HK-2 (cell line): Measurements from ENCODE around the gene TMC5.

Source experiments
- DNase-seq: peaks from one replicate; pipeline ENCODE4 v3.0.0-alpha.2; 2018; ENCODE audit not compliant: unreplicated experiment

The TMC5 gene

DNA sequence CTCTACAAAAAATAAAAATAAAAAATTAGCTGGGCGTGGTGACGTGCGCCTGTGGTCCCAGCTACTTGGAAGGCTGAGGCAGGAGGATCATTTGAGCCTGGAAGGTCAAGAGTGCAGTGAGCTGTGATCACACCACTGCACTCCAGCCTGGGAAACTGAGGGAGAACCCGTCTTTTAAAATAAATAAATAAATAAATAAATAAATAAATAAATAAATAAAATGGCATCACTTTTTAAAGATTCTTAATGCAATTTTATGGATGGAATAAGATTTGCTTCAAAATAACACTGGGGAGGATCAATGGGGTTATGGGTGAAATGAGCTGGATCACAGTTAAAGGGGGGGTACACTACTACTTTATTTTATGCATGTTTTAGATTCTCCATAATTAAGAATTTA lies 89.3 kb downstream of the TMC5 start:
- no peak for DNase-seq

DNA sequence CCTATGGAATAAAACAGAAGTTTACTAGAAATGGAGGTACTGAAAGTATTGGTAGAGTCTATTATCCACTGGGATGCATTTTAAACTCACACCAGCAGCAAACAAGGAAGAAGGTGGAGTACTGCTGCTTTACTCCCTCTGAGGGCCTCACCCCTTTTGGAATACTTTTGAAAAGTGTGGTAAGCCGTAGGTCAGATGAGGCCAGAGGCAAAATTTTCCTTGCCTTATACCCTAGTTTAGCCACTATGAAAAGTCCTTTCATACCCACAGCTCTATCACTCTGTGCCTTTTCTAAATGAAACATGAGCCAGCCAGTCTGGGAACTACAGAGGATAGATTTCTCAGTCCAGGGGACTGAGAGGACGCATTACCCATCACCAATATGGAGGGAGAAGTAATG lies 90.2 kb downstream of the TMC5 start:
- DNase-seq, result no peak

DNA sequence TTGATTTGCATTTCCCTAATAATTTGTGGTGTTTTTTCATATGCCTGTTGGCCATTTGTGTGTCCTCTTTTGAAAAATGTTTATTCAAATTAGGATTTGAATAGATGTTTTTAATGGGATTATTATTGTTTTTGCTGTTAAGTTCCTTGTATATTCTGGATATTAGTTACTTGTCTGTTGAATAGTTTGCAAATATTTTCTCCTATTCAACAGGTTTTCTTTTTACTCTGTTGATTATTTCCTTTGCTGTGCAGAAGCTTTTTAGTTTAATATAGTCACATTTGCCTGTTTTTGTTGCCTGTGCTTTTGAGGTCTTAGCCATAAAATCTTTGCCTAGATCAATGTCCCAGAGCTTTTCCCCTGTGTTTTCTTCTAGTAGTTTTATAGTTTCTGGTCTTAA lies 94.6 kb downstream of the TMC5 start:
- no peak for DNase-seq

DNA sequence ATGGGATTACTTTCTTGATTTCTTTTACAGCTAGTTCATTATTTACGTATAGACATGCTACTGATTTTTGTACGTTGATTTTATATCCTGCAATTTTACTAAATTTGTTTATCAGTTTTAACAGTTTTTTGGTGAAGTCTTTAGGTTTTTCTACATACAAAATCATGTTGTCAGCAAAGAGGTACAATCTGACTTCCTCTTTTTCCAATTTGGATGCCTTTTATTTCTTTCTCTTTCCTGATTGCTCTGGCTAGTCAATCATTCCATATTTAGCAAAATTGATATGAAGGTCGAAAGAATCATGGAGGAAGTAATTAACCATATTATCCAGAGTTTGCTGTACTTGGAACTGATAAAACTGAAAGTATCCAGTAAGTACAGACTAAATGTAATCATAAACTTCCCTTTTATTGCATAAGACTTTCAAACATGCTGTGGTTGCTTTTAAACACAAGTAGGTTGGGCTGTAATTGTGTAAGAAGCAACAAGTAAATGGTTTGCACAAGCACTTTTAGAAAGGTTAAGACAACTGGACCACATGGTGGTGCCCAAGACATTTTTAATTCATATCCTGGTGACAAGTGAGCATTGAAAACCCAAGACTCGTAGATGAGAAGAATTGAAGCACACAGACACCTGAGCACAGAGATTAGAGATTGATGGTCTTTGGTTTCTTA lies 95.8 kb downstream of the TMC5 start:
- no peak for DNase-seq

DNA sequence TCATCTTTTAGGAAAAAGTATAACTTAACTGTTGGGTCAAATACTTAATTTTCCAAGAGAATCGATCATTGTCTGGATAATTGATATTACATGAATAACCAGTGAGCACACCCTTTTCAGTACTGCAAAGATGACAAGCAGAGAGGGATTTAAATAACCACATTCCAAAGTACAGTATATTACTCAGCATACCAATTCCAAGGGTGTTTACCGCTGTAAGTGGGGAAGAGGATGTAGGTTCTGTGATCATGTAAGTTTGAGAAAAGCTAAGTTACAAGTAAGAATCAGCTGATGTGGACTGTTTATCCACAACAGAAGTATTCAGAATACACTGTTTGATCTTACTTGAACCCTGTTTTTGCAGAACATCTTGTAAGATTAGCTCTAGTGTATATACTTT lies 98.1 kb downstream of the TMC5 start:
- no peak for DNase-seq

DNA sequence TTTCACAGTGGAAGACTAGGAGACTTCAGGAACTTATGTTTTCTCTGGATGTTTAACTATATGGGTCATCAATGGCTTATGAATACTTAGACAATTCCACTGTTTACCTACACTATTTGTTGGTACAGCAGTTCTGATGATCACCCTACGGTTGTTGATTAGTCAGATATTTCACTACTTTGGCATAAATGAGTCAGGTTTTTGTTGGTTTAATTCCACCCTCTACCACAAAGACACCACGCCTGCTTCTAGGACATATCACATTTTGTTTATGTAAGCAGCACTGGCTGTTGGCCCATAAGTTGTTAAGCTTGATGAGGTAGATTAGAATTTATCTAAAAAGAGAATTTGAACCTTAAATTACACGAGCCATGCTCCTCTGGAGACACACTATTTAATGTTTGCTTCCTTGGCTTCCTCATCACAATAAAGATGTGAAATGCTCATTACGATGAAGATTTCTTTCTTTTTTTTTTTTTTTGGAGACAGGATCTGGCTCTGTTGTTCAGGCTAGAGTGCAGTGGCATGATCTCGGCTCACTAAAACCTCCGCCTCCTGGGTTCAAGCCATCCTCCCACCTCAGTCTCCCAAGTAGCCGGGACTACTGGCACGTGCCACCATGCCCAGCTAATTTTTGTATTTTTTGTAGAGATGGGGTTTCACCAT lies 99.9 kb downstream of the TMC5 start:
- no peak for DNase-seq

DNA sequence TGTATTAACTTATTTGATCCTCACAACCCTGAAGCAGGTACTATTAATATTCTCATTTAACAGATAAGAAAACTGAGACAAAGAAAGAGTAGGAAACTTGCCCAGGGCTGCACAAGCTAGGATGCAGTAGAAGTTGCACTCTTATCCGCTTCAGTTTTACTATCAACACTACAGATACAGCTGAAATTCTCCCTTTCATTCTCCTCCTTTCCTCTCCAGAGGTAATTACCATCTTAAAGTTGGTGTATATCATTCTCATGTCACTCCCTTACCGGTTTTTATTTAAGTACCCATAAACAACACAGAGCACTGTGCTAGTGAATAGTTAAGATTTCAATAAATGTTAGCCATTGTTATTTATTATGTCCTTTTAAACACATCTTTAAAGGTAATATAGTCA lies 100.7 kb downstream of the TMC5 start:
- no peak for DNase-seq

DNA sequence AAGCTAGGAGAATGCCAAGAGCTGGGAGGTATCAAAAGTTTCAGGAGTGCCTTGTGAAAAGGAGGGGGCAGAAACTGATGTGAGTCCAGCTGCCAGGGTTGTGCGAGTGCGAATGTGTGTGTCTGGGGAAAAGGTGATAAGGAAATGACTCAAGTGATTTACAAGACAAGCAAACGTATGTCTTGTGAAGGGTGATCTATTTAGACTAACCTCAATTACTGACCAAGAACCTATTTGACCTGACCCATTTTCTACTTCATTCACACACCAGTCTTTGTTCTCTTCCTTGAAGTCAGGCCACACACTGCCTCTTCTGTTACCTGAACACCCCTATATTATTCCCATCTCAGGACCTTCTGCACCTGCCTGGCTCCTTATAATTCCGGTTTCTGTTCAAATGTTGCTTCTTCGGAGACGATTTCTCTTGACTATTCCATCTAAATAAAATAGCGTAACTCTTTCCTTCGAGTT lies 103.2 kb downstream of the TMC5 start:
- DNase-seq, result no peak

DNA sequence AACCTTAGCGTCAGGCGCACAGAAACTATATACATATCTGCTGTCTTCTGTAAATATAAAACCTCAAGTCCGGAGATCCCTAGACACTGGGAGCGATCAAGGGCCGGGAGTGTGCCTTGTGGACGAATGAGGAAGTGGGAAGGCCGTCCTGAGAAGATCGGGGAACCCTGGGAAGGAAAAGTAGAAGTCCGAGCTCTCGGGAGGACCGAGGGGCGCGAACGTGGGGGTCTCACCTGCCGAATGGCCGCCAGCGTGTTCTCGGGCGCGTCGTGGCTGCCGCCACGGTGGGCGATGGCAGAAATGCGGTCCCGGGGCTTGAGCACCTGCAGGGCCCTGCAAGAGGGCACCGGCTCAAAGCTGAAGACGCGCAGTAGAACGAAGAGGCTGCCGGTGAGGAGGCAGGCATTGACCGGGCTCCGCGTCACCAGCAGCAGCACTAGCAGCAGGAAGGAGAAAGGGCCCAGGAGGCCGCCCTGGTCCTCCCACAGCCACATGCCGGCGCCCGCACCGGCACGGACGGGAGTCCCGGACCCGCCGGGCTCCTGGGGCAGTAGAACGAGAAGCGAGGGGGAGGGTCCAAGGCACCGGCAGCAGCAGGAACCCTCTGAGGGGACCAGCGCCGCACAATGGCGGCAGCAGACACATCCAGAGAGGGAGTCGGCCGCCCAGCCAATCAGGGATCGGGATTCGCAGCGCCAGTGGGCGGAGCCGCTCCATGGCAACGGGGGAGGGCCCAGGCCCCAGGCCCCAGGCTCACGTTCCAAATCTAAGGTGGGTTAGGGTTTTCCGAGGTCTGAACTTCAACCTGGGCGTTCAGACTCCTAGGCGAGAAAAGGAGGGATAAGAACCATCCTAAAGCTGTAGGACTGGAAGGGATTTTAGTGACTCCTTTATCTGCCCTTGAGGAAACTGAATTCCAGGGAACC lies 104.1 kb downstream of the TMC5 start, which contains the start of gene GDE1:
Gene GDE1, minus strand, starts transcription at position 628 of the 926 bp plus-strand sequence. Its CDS starts 134 bp downstream, at position 494.
- DNase-seq, result peak; percentile 84

DNA sequence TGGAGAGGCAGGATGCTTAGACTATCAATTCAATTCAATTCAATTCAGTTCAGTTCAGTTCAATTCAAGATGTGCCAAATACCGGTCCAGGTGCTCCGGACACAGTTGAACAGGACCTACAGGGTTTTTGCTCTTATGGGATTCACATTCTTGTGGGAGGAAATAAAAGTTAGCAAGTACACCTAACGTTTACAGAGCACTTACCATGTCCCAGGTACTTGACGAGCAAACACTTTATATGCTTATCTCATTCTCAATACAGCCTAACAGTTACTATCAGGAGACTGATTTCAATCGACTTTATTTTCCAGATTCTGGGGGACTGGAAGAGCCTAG lies 104.7 kb downstream of the TMC5 start:
- DNase-seq, result no peak

DNA sequence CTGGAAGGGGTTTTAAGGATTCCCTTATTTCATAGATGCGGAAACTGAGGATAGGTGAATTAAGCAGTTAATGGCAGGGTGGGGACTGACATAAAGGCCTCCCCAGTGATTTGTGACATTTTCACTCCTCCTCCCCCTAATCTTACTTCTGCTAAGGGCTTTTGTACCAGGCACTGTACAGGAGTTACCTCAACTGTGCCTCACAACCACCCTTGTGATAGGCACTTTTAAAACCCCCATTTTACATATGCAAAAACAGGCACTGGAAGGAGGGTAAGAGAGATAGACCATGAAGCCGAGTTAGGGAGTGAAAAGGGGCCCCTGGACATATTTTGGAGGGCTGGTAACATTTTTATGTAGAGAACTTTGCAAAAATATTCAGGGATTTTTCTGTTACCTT lies 105.1 kb downstream of the TMC5 start:
- no peak for DNase-seq

DNA sequence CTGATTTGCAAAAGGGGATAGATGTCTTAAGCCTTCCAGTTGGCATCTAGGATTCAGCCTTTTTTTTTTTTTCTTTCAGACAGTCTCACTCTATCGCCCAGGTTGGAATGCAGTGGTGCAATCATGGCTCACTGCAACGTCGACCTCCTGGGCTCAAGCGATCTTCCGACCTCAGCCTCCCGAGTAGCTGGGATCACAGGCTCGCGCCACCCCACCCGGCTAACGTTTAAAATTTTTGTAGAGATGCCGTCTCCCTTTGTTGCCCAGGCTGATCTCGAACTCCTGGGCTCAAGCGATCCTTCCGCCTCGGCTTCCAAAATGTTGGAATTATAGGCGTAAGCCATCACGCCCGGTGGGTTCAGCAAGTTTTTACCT lies 105.5 kb downstream of the TMC5 start:
- DNase-seq, result no peak

DNA sequence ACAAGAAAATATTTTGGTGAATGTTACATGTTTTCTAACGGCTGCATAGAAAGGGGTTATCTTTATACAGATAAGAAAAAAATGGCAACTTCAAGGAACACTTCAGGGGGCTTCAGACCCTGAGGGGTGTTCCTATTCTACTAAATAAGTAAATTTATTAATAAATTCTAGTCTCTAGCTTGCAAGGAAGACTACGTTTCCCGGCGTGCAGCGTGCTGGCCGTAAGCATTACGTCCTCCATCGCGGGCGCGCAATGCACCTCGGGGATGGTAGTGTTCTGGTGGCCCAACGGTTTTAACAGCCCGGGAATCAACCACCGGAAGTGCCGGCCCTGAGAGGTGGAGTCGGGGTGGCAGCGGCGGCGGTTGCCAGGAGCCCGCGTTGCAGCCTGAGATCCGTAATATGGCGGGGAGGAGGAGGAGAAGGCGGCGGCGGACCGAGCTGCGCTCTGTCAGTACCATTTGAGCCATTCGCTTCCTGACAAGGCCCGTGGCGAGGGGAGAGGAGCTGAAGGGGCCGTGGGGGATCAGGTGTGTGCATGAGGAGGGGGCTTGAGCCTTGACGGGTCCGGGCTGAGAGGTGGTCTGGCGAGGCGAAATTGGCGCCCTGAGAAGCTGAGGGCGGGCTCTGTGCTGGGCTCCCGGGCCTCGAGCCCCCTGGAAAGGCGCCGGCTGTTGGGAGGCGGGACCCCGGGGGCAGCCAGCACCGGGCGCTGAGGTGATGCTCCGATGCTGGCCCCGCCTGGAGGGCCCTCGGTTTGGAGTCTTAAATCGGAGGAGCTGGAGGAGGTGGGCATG lies 106.1 kb downstream of the TMC5 start, which contains the start of gene CCP110:
Gene CCP110, plus strand, starts transcription at position 384 of the 797 bp plus-strand sequence. CDS start 3,940 bp downstream, outside the sequence.
- DNase-seq, result peak; percentile 89

DNA sequence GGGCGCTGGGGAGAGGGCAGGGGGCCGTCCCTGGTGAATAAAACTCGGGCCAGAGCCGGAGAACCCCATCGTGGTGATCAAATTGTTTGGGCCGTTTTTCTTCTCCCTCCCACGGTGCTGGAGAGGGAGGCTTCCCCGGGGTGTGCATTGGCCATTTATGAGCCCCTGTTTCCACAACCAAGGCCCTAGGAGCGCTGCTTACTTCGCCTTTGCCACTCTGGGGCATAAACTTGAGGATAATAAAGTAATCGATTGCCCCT lies 106.6 kb downstream of the TMC5 start:
- no peak for DNase-seq

DNA sequence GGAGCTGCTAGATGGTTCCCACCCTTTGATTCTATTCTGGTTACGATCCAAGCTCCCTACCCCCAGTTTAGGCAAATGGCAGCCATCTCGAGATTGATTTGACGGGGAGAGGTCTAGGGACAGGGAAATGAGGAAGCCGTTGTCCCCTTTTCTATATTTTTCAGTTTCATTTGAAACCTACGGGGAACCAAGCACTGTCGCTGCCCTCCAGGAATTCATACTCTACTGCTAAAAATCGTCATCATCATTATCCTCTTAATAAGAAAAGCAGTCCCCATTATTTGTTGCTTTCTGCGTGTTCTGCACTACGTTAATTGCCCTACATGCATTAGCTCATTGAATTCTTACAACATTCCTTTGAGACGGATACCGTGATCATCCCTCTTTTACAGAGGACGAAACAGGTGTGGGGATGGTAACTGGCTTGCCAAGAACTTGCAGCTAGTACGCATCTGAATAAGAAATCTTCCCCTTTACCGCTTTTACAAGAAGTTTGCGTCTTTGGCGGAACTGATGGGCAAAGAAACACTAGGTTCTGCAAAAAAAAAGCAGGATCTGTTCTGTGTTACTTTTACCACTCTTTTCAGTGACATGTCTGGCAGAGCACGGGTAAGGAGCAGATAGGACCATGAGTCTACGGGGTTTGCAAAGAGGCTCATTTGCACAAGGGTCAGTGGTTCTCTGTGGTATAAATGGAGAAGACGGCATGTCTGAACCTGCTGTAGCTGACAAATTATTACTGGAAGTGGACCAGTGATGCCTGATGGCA lies 107.1 kb downstream of the TMC5 start:
- no peak for DNase-seq

DNA sequence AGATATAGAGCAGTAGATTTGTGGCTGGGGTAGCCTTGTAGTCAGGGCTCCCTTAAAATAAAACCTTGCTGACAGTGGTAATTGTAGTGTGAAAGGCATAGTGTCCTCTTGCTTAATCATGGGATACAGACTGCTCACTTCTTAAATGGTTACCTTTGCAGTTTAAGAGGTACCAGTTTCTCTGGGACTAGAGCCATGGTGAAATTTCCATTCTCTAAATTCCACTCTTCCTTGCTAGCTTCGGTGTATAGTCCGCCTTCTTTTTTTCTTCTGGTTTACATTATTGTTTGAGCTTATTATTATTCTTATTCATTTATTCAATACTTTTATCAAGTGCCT lies 107.7 kb downstream of the TMC5 start:
- DNase-seq, result no peak

DNA sequence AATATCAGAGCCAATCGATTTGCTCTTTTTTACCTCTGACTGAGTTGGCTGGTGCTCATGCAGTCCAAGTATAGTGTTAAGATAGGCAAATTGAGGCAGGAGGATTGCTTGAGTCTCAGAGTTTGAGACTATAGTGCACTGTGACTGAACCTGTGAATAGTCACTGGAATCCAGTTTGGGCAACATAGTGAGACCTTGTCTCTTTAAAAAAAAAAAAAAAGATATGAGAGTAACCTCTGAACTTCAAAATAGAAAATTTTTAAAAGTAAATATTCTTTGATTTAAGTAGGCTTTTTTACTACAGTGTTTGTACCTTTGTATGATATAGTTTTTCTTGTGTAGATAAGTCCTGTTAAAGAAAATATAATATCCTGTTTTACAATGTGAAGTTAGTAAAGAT lies 109.5 kb downstream of the TMC5 start:
- DNase-seq, result no peak

DNA sequence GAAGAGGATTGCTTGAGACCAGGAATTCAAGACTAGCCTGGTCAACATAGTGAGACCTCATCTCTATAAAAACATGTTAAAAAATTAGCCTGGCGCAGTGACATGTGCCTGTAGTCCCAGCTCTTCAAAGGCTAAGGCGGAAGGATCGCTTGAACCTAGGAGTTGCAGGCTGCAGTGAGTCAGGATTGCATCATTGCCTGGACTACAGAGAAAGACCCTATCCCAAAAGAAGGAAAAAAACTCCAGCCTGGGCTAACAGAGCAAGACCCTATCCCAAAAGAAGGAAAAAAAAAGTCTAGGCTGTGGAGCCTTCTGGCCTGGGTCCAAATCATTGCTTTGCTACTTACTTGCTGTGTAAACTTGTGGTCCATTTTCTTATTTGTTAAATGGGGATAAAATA lies 111.0 kb downstream of the TMC5 start:
- DNase-seq, result no peak

DNA sequence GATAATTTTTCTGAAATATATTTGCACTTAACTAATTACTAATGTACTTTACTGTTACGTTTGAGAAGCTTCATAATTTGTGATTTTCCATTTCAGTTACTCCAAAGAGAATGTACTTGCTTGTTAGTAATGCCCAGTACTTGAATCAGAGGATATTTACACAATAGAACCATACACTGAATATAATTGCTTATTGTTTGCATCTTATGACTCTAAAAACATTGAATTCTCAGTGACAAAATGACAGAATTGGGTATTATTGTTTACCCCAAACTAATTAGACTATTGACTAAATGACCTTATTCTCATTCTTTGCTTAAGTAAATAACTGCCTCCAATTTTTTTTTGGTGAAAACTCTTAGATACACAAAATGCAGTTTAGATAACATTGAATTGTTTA lies 114.9 kb downstream of the TMC5 start:
- no peak for DNase-seq

DNA sequence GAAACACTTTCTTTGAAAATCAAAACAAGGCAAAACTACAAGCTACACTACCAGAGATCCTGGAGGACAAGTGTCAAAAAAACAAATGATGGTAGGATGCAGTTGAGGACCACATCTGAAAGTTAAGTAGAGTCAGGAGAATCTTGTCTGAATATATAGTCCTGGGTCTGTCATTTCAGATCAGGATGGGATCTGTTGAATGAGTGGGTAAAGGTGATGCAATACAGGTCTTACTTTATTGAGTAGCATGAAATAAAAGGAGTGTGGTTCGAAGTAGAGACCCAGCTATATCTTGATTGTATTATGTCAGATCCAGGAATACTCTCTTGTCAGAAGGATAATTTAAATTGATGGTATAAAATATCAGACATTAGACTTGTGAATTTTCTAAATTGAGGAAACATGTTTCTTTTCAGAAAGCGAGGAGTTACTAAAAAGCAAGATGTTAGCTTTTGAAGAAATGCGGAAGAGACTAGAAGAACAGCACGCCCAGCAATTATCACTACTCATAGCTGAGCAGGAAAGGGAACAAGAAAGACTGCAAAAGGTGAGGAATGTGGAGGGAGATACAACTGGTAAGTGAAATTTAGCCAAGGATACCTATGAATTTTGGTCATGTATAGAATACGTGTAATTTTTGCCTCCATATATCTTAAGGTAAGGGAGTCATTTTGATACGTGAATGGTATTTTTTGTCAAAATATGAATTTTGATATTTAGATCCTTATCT lies 122.7 kb downstream of the TMC5 start:
- DNase-seq, result no peak
